Upper lobe of left lung (tissue), 6 donors: ENCODE results near the gene NBPF1. TPM values are rescaled to one million over a fixed set of nuclear protein-coding genes. Genes with fewer than 3 reads are reported as not detected.
"Not testable (repeated sequence)": the region's sequence is repeated elsewhere in the genome, so short reads cannot be mapped to it uniquely, and the experiment has no call there.

Source experiments
- ATAC-seq, 2 donors: fragments of 200-7000 bp; cut with Tn5 transposase; one replicate each; pipeline ENCODE4 v1.9.1; 2022; ENCODE audit warnings: mild to moderate bottlenecking in 2 of 2, moderate library complexity in 2 of 2; ENCODE audit not compliant: low FRiP score in 2 of 2
- DNase-seq, 2 donors: peaks; one replicate each; pipeline ENCODE4 v3.0.0-alpha.2; 2019 to 2020
- H3K27ac ChIP-seq, 4 donors: fragments of 200-600 bp; sonication (generic); one replicate each; pipeline ENCODE4 v1.5.1; 2016 to 2019
- H3K27me3 ChIP-seq, 4 donors: fragments of 200-600 bp; sonication (generic); one replicate each; pipeline ENCODE4 v1.5.1; 2017 to 2019
- H3K36me3 ChIP-seq, 4 donors: fragments of 200-600 bp; sonication (generic); one replicate each; pipeline ENCODE4 v1.5.1; 2016 to 2019
- H3K4me1 ChIP-seq, 4 donors: fragments of 200-600 bp; sonication (generic); one replicate each; pipeline ENCODE4 v1.5.1; 2018 to 2019
- H3K4me3 ChIP-seq, 4 donors: fragments of 200-600 bp; sonication (generic); one replicate each; pipeline ENCODE4 v1.5.1; 2017 to 2019; ENCODE audit warnings: mild to moderate bottlenecking in 2 of 4, moderate library complexity in 1 of 4
- H3K9me3 ChIP-seq, 4 donors: fragments of 200-600 bp; sonication (generic); one replicate each; pipeline ENCODE4 v1.5.1; 2018 to 2019
- WGBS, 2 donors: methylation state at CpG; one replicate each; pipeline ENCODE4 v1.1.5; 2017 to 2018; 5-methylcytosine and 5-hydroxymethylcytosine counted together
- total RNA-seq, 6 donors: library from RNA; depleted of rRNA in 4 of 6; stranded (reverse); fragments of >200 nt in 4 of 6; gene quantifications; one replicate each; pipeline versions ENCODE4 v1.1.0 to v1.2.1, GENCODE V29; 2016 to 2021
- donor health status: DM: no; HTN: no; CAD: no; lungs with moderate emphysema.
- donor health status: DM: no; HTN: yes; CAD: no; lungs with severe emphysema.

Gene NBPF1
- total RNA-seq, 6 donors from 2014 or later = 31.6 to 81.7 (median 34.3) TPM

DNA sequence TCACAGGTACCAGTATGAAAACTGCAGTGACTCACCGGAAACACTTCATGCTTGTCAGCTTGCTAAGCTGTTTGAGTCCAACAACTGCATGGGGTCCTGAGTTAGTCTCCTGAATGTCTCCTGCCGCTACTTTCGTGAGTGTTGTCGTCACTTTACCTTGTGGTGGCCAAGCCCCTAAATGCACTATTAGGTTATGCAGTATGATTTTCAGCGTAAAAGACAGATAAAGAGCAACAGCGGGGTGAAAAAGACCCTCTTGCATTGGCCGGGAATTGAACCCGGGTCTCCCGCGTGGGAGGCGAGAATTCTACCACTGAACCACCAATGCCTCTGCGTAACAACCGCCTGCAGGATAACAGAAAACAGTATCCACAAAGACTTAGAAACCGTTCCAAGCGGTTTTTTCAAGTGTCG is 67.7 kb downstream of the NBPF1 start:
- 48 to 49% methylated on average over 8 to 11 of the region's 16 CpGs for WGBS, 2 donors
- peak in 1 of 2 donors; percentile 19 for ATAC-seq
- not testable (repeated sequence) for H3K36me3 ChIP-seq, DNase-seq, H3K4me3 ChIP-seq, H3K27me3 ChIP-seq, H3K9me3 ChIP-seq, H3K27ac ChIP-seq, H3K4me1 ChIP-seq

DNA sequence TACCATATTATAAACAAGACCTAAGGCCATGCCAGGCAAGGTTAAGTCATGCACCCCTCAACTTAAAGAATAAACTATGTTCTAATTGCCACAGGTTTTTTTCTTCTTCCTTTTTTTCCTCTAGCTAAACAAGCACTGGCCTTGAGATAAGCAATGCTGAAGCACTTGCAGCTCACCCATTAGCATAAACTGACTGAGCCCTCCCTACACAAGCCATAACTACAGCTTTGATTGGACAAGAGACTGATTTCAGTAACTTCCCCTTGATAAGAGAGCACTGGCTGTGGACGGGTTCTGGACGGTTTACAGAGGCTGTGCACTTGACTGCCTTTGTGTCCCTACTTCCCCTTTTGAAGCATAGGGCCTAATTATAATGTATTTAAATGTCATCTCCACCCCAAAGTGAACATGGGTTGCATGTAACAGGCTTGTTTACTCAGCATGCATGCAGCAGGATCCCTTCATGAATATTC is 72.9 kb downstream of the NBPF1 start:
- ATAC-seq, DNase-seq, H3K27ac ChIP-seq, H3K4me3 ChIP-seq, H3K36me3 ChIP-seq, H3K9me3 ChIP-seq, H3K4me1 ChIP-seq, H3K27me3 ChIP-seq: not testable (repeated sequence)
- no CpG with 5 or more reads among the region's 2 CpGs for WGBS, 2 donors

GRCh38 chr1:16537528-16537927 is 75.8 kb downstream of the NBPF1 start:
- 66 to 73% methylated on average over 5 to 6 of the region's 6 CpGs for WGBS, 2 donors
- Histone ChIP-seq H3K4me1 (peaks cover 3 to 15% (median 7%) of the 10 kb centered on the region in 4 donors), H3K27me3 (peaks cover 0 to 12% (median 4%) of the 10 kb centered on the region in 4 donors)
- not testable (repeated sequence) for H3K36me3 ChIP-seq, H3K27ac ChIP-seq, ATAC-seq, H3K4me3 ChIP-seq, DNase-seq, H3K9me3 ChIP-seq

DNA sequence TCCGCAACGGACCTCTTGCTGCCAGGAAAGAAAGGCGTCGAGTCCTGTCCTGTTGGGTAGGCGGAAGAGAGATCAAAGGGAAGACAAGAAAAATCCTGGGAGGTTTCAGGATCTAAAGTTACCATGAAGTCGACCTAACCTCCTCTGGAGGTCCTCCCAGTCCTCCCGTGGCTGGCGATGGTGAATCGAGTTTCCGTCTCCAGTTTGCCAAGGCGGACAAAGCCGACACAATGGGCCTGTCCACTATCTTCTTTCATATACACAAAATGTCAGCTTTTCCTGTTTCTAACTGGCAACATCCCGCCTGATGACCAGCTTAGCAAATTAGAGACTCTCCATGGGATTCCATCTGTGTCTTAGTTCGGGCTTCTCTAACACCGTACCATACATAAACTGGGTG is 76.6 kb downstream of the NBPF1 start:
- H3K27ac ChIP-seq, H3K9me3 ChIP-seq, H3K36me3 ChIP-seq, H3K4me3 ChIP-seq, DNase-seq, ATAC-seq: not testable (repeated sequence)
- Histone ChIP-seq H3K4me1 (peaks cover 3 to 15% (median 7%) of the 10 kb centered on the region in 4 donors), H3K27me3 (peaks cover 0 to 12% (median 4%) of the 10 kb centered on the region in 4 donors)
- WGBS, 2 donors = 84 to 90% methylated on average over 15 of the region's 15 CpGs

GRCh38 chr1:16535898-16536297 is 77.5 kb downstream of the NBPF1 start:
- whole genome bisulfite sequencing, 2 donors = 62 to 72% methylated on average over 14 to 22 of the region's 22 CpGs
- H3K4me3 ChIP-seq = not testable (repeated sequence)

GRCh38 chr1:16535487-16535886 is 77.9 kb downstream of the NBPF1 start:
- ATAC-seq = not testable (repeated sequence)
- 21 to 41% methylated on average over 16 to 24 of the region's 34 CpGs for WGBS, 2 donors

More at GRCh38 chr1:16535898-16536297, 77.5 kb downstream of the NBPF1 start:
- not testable (repeated sequence) for H3K27ac ChIP-seq, H3K36me3 ChIP-seq, DNase-seq, H3K9me3 ChIP-seq
- peaks cover 3 to 15% (median 7%) of the 10 kb centered on the region in 4 donors for H3K4me1 ChIP-seq
- ATAC-seq = peak; percentile 28 to 81
- peaks cover 0 to 12% (median 5%) of the 10 kb centered on the region in 4 donors for H3K27me3 ChIP-seq

DNA sequence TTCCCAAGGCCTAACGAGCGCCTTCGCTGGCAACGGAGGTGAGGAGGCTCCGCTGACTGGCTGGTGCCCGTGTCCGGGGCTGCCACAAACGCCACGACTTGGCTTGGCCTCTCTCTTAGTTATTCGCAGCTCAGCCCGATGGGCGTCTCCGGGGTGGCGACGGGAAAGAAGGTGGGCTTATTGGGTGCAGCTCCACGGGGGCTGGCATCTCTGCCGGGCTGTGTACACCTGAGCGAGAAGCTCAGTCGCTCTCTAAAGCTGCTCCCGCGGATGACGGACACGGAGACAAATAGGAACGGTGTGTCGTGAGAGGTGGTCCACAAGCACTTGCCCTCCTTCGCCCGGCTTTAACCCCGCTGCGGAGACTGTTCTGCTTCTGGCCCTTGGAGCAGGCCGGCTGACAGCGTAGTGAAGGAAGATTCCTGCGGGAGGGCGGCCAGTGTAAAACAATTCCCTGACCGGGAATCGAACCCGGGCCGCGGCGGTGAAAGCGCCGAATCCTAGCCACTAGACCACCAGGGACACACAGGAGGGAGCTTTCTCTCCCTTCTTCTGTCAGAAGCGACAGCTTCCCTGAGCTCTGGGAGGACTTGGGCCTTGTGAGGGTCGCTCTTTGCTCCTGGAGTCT is 78.4 kb downstream of the NBPF1 start:
- not testable (repeated sequence) for H3K36me3 ChIP-seq, H3K27ac ChIP-seq, H3K9me3 ChIP-seq
- 9 to 25% methylated on average over 4 to 27 of the region's 43 CpGs for WGBS, 2 donors
- peaks cover 0 to 12% (median 5%) of the 10 kb centered on the region in 4 donors for H3K27me3 ChIP-seq
- peak overlapping the region in 3 of 4 donors; percentile 1 to 30 (median 3) for H3K4me3 ChIP-seq
- peaks cover 3 to 15% (median 7%) of the 10 kb centered on the region in 4 donors for H3K4me1 ChIP-seq
- ATAC-seq (peak; percentile 75 to 80), DNase-seq (peak in 1 of 2 donors; percentile 86)

More at GRCh38 chr1:16535487-16535886, 77.9 kb downstream of the NBPF1 start:
- Histone ChIP-seq H3K4me3 (peak overlapping the region in 3 of 4 donors; percentile 1 to 30 (median 3)), H3K4me1 (peaks cover 3 to 15% (median 7%) of the 10 kb centered on the region in 4 donors), H3K27me3 (peaks cover 0 to 12% (median 5%) of the 10 kb centered on the region in 4 donors)
- not testable (repeated sequence) for H3K27ac ChIP-seq, H3K9me3 ChIP-seq, H3K36me3 ChIP-seq
- peak in 1 of 2 donors; percentile 84 for DNase-seq

DNA sequence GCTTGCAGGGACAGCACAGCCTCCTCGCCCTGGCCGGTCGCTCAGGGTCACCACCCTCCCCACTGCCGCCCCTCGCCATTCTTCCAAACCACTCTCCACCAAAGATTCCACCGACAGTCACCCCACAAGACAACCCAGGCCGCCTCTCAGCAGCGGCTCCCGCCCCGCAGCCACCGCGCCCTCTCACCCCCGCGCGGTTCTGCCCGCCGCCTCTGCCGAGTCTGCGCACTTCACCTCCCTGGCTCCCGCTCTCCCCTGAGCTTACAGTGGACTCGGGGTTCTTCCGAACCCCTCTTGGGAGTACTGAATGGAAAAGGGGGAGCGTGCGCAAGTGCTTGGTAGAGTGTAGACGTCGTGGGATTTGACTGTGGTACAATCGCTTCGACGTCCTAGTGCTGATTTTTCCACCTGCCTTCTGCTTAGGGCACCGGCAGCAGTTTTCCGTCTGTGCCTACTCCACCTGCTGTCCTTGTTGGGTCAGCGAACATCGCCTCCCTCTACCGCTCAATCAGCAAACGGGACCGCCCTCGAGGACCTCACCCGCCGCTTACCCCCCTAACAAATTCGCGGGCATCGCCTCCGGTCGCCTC is 79.0 kb downstream of the NBPF1 start:
- peaks cover 3 to 15% (median 7%) of the 10 kb centered on the region in 4 donors for H3K4me1 ChIP-seq
- not testable (repeated sequence) for ATAC-seq, H3K9me3 ChIP-seq, H3K36me3 ChIP-seq, H3K27ac ChIP-seq
- peaks cover 0 to 12% (median 5%) of the 10 kb centered on the region in 4 donors for H3K27me3 ChIP-seq
- peak overlapping the region in 1 of 4 donors; percentile 20 for H3K4me3 ChIP-seq
- DNase-seq = peak in 1 of 2 donors; percentile 78
- WGBS, 2 donors = 23 to 27% methylated on average over 15 to 35 of the region's 44 CpGs

DNA sequence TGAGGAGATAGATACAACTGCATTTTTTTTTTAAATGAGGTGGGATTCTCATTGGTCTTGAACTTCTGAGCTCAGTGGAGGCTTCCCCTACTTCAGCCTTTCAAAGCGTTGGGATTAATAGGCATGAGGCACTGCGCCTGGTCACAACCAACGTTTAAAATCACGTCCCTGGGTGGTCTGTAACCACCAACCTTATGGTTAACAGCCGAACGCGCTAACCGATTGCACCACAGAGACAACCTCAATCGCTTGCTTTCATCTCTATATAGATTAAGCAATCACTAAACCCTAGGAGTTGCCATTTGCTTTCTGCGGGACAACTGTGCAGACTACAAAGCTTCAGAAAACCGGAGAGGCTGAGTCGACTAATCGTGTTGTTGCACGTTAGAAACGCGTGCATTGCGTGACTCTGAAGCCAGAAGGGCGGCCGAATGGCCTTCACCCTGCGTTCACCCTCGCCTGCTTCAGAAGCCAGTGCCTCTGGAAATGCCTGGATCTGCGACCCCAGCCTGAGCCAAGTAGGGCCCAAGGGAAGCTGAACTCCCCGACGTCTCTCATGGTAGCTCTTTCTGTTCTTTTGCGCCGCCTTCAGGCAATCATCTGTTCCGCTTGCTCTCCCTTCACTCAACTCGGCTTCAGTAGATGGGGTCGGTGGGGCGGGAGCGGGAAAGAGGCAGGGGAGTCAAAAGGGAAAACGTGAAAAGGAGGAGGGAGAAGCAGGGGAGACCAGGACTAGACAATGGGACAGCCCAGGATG is 81.0 kb downstream of the NBPF1 start:
- ATAC-seq, H3K36me3 ChIP-seq, H3K27ac ChIP-seq, H3K4me3 ChIP-seq, DNase-seq, H3K9me3 ChIP-seq: not testable (repeated sequence)
- 34 to 45% methylated on average over 26 to 32 of the region's 32 CpGs for WGBS, 2 donors
- Histone ChIP-seq H3K27me3 (peaks cover 0 to 12% (median 5%) of the 10 kb centered on the region in 4 donors), H3K4me1 (peaks cover 3 to 15% (median 7%) of the 10 kb centered on the region in 4 donors)

- not testable (repeated sequence) for H3K27me3 ChIP-seq, H3K27ac ChIP-seq, H3K4me3 ChIP-seq, H3K9me3 ChIP-seq, DNase-seq, H3K36me3 ChIP-seq, ATAC-seq, H3K4me1 ChIP-seq
- 74 to 80% methylated on average over 3 of the region's 3 CpGs for WGBS, 2 donors
Observed at GRCh38 chr1:16528338-16528737, 85.0 kb downstream of the NBPF1 start.

GRCh38 chr1:16525769-16526168 is 87.6 kb downstream of the NBPF1 start:
- not testable (repeated sequence) for H3K4me1 ChIP-seq, H3K36me3 ChIP-seq, ATAC-seq, H3K27me3 ChIP-seq, H3K27ac ChIP-seq, H3K4me3 ChIP-seq, H3K9me3 ChIP-seq
- DNase-seq = peak in 1 of 2 donors; percentile 69

DNA sequence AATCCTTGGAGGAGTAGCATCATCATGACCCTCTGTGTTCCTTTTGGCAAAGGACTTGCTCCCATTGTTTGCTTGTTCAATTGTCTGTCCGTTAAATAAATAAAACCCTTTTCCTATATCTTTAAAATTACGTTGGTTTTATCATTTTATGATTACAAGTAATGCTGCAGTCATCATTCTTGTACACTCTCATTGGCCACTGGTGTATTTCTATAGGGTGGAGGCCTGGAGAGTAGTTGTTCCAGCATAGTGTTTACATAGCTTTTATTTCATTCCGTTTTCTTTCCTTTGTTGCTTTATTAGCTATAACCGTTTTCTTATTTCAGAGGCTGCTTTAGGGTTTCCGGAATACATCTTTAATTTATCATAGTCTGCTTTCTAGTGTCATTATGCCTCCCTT is 91.7 kb downstream of the NBPF1 start:
- not testable (repeated sequence) for H3K4me1 ChIP-seq, H3K27me3 ChIP-seq, DNase-seq, H3K4me3 ChIP-seq, H3K9me3 ChIP-seq, H3K36me3 ChIP-seq, H3K27ac ChIP-seq, ATAC-seq
- 57 to 59% methylated on average over 5 of the region's 5 CpGs for WGBS, 2 donors
